GM12872 (cell line): ENCODE data around the gene SLC49A4.

ENCODE experiments used
- TF ChIP-seq, protein P1 (sequence below): IDR thresholded peaks from 3 replicates; pipeline ENCODE4 v1.5.1; 2011; ENCODE audit warnings: low read depth, mild to moderate bottlenecking, low read length, moderate library complexity; ENCODE audit not compliant: insufficient read depth

Gene SLC49A4

DNA sequence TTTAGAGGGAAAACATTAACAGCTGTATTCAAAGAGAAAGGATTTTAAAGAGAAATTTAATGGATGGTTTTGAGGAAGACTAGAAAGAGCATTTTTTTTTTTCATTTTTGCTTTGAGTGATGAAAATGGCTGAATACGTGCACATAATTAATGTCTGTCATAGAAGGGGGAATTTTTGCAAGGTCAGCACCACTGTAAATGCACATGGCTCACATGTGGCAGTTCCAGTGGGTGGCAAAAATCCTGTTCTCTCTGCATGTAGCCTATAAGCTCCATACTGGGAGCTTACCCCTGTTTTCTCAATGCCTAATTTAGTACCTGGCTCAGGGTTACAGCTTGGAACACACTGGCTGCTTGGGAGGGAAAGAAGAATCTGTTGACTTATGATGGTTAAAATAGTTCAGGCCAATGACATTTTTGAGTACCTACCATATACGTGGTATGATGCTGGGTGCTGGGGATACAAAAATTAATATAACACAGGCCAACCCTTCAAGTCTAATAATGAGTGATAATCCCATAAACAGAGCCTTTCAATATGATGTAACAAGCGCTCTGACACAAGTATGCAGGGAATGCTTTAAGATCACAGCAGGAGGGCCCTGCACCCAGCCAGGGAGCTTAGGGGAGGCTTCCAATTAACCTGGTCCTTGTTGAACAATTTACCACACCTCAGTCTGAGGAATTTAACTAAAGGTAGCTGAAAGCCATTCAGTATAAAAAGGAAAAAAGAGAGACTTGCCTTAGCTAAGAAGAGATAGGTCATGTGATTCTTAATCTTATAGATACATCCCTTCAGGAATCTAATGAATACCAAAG is 34.2 kb upstream of the SLC49A4 start:
- TF ChIP-seq, protein P1, sequence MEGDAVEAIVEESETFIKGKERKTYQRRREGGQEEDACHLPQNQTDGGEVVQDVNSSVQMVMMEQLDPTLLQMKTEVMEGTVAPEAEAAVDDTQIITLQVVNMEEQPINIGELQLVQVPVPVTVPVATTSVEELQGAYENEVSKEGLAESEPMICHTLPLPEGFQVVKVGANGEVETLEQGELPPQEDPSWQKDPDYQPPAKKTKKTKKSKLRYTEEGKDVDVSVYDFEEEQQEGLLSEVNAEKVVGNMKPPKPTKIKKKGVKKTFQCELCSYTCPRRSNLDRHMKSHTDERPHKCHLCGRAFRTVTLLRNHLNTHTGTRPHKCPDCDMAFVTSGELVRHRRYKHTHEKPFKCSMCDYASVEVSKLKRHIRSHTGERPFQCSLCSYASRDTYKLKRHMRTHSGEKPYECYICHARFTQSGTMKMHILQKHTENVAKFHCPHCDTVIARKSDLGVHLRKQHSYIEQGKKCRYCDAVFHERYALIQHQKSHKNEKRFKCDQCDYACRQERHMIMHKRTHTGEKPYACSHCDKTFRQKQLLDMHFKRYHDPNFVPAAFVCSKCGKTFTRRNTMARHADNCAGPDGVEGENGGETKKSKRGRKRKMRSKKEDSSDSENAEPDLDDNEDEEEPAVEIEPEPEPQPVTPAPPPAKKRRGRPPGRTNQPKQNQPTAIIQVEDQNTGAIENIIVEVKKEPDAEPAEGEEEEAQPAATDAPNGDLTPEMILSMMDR: no peak

DNA sequence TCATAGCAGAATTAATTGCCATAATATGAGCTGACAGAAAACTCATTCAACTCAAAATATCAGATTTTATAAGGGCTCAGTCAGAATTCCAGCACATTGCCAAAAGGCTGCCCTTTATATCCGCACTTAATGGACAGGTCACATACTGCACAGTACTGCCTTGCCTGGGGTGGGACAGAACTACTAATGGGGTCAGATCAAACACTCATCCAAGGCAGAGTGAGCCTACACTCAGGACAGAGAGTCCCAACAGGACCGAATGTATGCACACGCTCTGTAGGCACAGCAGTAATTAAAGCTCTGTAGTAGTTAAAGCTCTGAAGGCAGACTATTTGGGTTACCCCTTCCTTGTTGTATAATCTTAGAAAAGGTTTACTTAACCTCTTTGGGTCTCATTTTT is 28.4 kb upstream of the SLC49A4 start:
- TF ChIP-seq, protein P1: no peak

DNA sequence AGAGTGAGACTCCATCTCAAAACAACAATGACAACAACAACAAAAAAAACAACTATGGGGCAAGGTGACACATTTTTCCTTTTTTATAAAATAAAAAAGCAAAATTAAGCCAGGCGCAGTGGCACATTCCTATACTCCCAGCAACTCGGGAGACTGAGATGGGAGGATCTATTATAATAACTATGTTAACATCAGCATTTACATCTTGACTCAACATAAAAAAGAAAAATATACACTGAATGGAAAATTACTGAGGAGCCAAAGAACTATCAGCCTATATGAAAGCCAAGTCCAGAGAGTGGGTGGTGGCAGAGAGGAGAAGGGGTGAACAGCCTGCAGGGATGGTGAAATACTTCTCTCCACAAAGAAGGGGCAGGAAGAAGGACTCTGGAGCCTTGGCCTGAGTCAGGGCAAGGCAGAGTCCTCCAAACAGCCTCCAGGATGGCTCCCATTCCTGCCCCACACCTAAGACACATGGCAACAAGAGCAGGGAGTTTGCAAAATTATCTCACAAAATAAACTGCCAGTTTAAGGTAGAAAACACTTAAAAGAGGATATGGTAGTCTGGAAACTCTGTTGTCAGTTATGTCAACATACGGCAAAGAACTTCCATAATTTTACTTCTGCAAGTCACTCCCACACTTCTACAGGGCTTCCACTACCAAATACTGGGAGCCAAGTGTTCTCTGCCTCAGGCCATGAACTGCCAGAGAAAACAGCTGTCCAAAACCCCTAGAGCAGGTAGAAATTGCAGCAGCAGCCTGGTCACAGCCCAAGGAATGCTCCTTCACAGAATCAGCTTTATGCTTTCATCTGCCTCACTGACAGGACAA is 27.1 kb upstream of the SLC49A4 start:
- TF ChIP-seq, protein P1: no peak

DNA sequence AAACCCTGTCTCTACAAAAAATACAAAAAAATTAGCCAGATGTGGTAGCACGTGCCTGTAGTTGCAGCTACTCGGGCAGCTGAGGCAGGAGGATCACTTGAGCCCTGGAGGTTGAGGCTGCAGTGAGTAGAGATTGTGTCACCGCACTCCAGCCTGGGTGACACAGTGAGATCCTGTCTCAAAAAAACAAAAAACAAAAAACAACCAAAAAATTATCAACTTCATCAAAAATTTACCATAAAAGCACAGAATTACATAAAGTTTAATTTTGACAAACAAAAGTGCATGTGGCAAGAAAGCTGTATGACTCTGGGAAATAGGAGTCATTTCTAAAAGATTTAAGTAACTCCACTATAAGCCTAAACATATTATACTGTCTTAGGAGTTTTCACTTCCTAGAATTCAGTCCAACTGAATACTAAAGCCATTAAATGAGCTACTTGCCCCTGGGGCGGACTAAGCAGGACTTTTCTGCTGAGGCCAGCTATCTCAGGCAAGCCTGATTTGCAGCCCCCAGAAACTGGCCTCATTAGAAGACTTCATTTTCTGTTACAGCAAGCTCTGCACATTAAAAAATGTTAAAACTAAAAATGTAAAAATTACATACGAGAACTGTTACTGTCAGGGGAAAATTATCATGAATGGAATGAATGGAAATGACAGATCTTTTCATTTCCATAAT is 24.2 kb upstream of the SLC49A4 start:
- TF ChIP-seq, protein P1: no peak

DNA sequence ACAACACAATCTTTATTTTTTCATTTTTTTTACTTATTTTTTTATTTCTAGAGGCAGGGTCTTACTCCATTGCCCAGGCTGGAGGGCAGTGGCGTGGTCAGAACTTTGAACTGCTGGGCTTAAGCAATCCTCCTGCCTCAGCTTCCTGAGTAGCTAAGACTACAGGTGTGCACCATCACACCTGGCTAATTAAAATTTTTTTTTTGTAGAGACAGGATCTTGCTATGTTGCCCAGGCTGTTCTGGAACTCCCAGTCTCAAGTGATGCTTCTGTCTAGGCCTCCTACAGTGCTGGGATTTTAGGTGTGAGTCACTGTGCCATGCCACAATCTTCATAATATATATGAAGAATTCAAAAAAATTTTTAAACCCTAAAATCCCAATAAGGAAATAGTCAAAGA is 22.0 kb upstream of the SLC49A4 start:
- TF ChIP-seq, protein P1: no peak

DNA sequence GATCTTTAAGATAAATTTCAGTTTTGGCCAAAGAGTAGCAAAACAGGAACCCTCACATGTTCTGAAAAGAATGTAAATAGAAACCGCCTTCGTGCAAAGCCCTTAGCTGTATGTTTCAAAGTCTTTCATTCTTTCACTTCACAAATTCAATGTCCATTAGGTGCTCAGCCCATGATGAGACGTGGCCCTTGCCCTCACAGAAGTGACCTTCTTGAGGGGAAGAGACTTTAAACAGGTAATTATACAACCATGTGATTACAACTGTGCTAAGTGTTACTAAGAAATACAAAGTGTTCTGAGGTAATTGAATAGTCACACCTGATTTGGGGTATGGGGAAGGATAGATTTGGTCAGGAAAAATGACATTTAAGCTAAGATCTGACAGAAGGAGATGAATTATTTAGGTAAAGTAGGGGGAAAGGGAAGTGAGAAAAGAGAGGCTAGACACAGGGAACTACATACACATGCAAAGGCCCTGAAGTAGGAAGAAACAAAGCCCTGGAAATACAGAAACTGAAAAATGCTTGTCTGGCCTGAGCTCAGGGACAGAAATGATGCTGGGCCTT is 20.8 kb upstream of the SLC49A4 start:
- TF ChIP-seq, protein P1: no peak

DNA sequence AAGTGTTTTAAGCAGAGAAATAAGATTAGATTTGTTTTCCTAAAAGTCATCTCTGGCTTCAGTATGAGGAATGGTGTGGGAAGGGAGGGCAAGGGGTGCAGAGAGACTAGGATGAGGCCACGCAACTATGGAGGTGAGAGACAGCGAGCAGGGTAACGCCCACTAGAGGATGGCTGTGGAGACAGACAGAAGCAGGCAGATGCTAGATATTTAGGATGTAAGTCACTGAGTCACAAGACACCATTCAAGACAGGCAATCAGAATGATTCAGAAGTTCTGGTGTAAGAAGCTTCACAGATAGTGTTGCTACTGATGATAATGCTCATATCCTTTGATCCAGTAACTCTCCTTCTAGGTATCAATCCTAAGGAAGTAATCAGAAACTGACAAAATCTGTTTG is 20.3 kb upstream of the SLC49A4 start:
- TF ChIP-seq, protein P1: no peak
